Right forelimb (tissue), 1 donor: ENCODE data around the gene PPM1A.
"Not testable (repeated sequence)": the region's sequence is repeated elsewhere in the genome, so short reads cannot be mapped to it uniquely, and the experiment has no call there.

Experiments
- DNase-seq: peaks from one replicate; pipeline ENCODE4 v3.0.0-alpha.2; 2018

The PPM1A gene

DNA sequence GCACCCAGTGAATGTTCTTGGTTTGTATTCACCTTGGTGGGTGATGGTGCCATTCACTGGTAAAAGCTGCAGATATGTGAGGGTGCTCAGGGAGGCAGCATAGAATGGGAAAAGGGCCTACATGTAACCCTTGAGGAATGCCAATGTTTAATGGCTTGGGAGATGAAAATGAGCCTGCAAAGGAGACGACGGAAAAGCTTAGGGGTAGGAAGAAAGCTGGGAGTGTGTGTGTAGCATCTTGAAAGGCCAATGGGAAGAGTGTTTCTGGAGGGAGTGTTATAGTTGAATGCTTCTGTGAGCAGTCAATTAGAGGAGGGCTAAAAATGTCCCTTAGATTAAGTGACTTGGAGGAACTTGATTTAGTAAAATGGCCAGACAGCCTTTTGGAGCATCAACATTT is 24.9 kb downstream of the PPM1A start:
- DNase-seq: no peak

DNA sequence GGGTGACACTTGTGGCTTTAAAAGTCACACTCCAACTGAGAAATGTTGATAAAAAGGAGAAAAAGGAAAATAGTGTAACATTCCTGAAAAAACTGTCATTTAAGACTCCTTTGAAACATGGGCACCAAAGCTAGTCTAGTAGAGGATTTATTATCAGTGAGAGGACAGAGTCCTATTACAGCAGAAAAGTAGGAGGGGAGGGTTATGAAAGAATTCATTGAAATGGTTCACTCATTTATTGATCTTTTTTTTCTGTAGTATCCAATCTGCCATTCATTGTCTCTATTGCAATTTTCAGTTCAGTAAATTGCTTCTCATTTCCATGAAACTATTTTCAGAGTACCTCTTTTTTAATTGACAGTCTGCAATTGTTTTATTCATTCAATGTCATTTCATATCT is 25.4 kb downstream of the PPM1A start:
- no peak for DNase-seq

DNA sequence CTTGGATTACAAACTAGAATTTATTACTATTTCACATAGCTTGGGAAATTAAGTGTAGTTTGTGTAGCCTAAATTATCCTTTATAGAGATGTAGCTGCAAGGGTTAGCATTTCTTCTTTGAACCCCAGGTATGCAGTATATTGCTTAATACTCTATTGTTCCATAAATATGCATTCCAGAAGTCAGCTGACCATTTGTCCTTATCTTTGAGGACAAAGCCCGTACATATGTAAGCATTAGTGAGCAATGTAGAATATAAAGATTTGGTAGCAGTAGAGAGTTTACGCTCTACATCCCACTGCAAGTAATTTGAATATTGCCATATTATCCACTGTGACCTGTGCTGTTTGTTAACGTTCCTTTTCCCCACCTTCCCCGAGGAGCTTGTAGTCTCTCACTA is 26.9 kb downstream of the PPM1A start:
- DNase-seq: no peak

DNA sequence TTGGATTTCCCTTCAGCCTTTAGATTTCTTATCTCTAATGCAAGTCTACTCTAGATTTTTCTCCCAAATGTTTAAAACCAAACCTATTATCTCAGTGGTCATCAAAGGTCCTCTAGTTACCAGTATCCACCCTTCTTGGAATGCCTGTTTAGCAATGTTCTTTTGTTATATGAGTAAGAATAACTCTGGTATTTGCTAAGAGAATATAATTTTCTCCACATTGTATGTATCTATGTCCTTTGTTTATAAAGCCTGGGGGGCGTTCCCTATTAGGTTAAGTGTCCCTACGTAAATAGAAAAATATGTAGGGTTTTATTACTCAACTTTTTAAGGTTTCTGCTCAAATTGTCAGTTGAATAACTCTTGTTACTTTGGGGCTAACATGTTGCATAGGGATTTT is 27.3 kb downstream of the PPM1A start:
- no peak for DNase-seq

DNA sequence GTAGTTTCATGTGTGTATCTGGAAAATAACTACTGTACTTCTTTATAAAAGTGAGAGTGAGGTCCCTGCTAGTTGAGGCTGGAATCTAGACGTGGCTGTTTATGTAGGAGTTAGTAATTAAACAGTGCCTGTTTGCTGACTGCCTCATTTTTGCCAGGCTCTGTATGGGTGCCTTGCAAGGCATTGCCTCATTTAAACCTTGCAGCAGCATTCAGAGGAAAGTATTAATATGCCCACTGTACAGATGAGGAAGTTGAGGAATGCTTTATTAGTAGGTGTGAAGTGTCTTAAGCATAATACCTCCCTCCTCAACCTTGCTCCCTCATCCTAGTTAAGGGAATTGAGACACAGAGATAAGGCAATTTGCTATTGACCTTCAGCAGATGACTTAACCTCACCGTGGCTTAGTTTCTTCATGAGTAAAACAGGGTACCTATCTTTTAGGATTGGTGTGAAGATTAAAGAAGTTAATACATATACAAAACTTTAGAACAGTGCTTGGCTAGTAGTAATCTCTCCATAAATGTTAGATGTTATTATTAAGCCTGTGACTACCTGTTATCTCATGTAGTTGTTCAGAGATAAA is 28.7 kb downstream of the PPM1A start:
- DNase-seq: no peak

DNA sequence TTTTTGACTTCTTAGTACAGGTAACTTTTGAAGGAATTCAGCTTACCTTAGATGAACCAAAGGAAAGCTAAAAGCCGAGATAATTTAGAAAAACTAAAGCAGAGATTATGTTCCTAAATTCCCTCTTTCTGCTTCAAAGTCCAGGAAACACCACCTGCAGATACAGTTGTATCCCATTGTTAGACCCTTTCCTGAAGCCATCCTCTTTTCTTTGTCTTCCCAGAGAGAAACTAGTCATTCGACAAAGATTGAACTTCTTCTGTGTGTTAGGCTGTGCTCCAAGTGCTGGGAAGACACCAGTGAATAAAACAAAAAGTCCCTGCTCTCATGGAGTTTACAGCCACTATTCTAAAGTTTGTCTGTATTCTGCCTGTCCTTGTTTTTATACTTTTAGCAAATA is 29.3 kb downstream of the PPM1A start:
- DNase-seq: no peak

DNA sequence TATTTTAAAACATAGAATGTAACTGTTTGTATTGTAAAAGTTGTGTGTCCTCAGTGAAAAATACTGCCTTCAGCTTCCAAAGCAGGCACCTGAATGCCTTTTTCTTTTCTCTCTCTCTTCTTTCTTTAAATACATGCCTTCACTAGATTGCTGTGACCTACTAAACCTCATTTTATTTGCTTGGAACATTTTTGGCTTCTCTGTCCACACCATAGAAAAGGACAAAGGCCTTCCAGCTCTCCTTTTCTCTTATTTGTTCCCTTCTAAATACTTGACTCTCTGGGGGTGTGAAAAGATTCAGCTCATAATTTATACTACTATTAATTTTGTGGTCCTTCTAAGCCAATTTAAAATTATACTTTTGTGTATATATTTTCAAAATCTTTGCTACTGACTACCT is 38.4 kb downstream of the PPM1A start:
- no peak for DNase-seq

DNA sequence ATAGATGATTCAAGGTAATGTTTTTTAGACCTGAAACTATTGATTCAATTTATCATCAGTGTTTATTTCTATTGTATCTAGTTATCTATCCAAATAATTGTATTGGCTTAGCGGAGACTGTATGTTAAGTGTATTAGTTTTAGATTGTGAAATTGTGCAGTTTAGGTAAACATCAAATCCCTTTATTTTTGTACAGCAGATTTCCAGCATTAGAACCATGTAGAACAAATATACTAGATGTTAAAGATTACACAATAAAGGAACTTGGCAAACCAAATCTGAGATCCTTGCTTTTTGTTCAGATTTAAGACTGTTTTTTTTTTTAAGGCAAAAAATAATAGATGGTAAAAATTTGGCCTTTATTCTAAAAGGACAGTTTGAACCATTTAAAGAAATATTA is 39.3 kb downstream of the PPM1A start:
- no peak for DNase-seq

DNA sequence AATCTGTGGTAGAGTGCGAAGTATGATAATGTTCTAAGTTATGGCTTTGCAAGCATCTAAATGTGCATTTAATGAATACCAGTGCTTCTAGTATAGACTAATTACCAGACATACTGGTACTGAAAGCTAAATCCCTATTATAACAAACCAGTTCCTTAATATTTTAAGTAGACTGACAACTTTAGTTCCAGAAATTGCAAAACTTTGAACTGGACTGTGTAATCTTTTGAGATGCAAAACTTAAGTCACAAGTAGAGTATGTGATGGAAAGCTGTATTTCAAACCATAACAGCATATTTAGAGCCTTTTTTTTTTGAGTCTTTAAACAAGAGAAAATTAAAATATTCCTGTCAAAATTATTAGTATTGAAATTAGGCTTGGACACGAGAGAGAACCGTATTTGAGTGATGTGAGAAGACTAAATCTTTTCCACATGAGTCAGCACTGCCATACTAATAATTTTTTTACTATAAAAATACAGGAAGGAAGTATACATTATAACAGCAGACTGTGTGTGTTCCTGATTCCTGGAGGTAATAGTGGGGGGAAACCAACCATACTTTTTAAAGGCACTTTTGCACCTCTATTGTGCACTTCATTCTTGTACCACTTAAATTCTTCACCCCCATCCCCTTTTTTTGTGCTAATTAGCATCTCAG is 45.5 kb downstream of the PPM1A start:
- no peak for DNase-seq

DNA sequence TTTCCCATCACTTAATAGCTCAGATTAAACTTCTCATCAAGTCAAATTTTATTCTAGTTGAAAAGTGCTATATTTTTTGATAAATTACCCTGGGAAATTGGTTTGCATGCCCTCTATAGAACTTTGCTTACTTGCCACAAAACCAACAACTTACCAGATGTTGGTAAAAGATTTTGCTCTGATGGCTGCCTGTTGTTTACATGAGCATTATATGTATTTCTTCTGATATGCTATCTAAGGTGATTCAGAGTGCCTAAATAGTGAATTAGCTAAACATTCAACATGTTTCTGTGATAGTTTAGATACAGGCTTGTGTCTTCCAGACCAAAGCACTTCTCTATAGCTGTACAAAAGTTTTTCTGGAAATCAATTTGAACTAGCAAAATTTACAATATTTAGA is 51.0 kb downstream of the PPM1A start:
- DNase-seq: no peak

DNA sequence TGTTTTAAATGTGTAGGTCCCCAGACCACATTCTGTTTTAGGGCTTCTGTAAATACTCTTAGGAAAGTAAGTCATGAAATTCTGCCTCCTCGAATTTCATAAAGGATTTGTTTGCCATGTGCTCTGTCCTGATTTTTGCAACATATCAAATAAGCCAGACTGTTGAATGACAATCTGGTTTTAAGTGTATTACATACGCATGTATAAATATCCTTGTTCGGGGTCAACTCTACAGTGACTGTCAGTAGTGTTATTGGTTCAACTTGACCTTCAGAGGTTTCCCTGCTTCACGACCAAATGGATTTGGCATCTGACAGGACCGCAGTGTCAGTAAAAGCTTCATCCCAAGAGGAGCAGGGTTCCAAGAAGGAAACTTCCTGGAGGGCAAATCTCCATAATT is 52.7 kb downstream of the PPM1A start:
- no peak for DNase-seq

DNA sequence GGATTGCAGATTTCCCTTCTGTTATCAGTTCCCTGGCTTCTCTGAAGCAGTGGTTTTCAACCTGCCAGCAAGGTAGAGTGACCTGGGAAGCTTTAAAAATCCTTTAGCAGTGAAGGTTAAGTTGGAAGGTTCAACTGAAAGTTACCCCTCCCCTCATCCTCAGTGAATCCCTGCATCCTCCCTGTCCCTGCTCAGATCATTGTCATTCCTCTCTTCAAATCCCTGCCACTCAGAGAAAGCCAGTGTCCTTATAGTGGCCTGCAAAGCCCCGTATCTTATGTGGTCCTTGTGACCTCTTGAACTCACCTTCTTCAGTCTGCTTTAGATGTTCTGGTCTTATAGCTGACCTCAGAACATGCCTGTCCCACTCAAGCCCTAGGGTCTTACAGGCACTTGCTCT is 53.6 kb downstream of the PPM1A start:
- DNase-seq: no peak

DNA sequence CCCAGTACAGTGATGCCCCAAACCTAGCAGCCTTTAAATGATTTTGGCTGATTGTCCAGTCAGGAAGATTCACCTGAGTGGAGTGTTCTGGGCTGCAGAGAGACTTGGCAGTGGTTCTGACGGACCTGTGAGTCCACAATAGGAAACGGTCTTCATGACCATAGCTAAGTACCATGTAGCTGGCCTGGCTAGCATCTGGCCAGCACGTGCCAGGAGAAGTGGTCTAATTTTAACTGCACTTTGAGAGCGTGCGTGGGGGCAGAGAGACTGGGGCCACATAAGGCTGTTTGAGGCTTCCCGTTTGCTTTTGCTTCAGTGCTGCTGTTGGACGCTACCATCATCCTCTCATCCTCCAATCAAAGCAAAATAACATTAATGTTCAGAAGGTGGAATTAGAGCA is 54.7 kb downstream of the PPM1A start:
- no peak for DNase-seq

DNA sequence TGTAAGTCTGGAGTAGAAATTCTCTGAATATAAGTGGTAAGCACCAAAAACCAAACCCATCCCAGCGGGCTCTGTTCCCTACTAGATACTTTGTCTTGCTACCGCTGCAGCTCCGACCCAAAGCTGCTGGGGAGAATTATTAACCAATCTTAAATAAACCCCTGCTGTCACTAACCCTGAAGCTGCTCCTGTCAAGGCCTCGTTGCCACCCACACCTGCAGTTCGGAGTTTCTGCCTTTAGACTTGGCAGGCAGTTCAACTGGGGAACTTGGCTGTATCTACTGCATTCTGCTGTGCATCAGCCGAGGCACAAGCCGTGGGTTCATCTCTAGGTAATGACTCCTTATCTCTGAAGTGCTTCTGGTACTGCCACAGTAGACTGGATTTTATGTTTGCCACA is 55.5 kb downstream of the PPM1A start:
- DNase-seq: no peak

DNA sequence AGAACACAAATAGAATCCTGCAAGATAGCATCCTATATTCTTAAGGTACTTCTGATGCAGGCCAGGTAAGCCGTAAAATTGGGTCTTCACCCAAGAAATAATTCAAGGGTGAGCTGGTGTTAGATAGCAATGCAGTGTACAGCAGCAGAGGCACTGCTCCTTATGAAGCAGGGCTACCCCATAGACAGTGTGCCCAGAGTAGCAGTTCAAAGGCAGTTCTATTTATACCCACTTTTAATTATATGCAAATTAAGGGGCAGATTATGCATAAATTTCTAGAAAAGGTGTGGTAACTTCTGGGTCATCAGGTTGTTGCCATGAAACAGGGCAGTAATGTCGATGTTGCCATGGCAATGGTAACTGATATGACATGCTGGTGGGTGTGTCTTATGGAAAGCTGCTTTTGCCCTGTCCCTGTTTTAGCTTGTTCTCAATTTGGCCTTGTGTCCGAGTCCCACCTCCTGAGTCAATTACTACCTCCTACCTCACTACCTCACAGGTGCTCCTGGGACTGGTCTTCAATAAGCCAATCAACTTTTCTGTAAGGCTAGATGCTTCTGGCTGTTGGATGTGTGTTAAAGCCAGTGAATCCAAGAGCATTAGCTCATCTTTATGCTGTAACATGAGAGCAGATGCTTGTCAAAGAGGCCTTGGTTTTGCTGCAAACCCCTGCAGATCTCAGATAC is 61.0 kb downstream of the PPM1A start:
- DNase-seq: no peak

DNA sequence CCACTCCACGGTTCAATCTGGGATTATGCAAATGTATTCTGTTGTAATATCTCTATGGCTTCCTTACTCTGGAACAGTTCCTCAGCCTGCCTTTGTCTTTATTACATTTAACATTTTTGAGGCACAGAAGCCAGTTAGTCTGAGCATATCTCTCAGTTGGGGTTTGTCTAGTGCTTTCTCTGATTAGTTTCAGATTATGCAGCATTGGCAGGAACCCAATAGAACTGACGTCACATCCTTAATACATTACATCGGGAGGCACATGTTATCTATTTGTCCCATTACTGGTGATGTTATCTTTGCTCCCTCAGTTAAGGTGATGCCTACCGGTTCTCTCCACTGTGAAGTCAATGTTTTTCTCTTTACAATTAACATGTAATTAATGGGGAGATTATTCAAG is 62.4 kb downstream of the PPM1A start:
- DNase-seq: no peak

DNA sequence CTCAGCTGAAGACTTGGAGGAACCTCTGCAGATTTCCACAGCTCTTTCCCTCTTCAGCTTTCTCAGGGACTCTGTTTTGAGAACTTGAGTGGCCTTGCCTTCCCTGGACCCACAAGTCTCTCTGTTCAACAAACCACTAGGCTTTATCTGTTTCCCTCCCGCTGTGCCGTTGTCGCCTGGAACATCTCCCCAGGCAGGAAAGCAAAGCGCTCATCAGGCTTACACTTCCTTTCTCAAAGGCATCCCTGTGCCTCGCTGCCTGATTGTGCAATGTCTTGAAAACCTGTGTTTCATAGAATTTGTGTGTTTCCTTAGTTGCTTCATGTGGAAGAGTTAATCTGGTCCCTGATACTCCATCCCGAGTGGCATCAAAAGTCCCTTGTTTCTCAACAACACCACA is 64.1 kb downstream of the PPM1A start:
- no peak for DNase-seq

DNA sequence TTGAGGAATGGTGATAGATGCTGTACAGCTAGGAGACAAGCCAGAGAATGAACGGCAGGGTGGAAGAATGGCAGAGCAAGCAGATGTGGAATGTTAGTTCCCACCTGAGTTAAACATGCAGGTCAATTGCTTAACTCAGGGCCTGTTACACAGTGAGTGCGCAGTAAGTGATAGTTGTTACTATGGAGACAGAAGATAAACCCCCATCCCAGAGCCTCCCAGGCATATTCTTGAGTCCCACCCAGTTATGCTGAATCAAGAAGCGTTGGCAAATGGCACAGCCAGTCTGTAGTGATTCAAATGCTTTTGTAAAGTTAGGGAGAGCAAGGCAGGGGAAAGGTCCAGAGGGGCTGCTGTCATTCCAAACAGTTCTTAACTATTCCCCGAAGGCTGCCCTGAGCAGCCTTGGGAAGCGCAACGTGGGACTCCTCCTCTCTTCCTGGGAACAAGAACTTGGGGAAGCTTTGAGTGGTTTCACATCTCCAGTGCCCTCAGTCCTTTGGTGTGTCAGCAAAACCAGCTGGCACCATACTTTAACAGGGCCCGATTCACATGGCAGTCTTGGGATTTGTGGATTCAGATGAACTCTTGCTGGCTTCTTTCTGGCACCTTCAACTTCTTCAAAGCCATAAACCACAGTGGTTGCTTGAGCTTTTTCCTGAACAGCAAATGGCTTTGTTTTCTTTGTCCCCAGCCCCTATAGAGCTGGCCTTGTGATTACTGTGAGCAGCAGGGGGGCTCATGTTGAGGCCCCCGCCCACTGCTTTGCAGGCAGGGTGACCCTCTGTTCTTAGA is 66.4 kb downstream of the PPM1A start:
- no peak for DNase-seq

DNA sequence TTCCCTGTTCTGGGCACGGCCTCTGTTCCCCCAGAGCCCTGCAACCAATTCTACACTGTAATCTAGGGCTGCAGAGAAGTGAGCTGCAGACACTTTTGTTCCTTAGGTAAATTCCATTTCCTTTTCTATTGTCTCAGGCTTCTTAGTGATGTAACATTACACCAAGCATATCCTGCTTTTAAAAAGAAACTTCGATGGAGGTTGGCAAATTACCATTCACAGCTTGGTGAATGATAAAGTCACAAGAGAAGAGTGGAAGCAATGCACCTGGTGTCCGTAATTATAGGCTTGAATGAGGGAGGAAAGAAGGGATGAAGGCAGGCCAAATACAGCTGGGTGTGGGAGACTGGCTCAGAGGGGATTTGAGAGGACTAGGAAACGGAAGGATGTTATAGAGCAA is 68.6 kb downstream of the PPM1A start:
- DNase-seq: no peak

DNA sequence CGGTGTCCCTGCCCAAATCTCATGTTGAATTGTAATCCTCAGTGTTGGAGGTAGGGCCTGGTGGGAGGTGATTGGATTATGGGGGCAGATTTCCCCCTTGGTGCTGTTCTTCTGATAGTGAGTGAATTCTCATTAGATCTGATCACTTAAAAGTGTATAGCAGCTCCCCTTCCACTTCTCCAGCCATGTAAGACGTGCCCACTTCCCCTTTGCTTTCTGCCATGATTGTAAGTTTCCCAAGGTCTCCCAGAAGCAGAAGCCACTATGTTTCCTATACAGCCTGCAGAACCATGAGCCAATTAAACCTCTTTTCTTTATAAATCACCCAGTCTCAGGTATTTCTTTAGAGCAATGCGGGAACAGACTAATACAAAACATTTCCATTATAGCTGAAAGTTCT is 71.8 kb downstream of the PPM1A start:
- DNase-seq: not testable (repeated sequence)

DNA sequence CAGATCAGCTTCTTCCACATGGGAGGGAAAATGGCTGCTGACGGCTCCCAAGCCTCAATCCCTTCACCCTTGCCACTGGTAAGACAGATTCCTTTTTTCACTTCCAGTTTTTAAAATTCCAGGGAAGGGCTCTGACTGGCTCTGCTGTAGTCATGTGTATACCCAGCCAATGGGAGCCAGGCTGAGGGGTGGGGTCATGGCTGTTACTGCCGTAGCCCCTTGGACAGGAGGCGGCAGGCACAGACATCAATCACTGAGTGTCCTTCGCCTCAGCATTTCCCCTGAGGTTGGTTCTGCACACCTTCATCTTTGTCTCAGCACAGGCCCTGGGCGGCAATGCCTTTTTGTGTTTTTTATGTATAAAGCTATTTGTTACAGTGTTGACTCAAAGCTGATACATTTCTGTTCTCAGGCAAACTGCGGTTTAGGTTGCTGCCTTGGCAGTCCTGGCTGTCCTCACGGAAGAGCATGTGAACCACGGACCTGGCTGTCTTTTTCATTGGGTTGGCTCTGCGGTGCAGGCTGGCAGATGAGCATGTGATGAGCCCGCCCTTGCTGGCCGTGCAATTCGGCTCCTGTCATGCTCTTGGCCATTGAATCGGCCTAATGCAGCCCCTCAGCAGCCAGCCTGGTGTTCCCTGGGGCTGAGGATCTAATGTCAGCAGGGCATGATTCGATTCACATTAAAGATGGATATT is 74.3 kb downstream of the PPM1A start:
- no peak for DNase-seq

DNA sequence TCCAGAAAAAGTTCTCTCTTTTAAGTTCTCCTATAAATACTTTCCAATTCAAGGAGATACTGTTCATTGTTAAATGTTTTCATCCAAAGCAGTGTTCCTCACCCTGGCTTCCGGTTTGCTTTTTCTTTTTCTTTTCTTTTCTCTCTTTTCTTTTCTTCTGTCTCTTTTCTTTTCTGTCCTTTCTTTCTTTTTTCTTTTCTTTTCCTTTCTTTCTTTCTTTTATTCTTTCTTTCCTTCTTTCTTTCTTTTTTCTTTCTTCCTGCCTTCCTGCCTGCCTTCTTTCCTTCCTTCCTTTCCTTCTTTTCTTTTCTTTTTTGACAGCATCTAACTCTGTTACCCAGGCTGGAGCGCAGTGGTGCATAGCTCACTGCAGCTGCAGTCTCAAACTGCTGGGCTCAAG is 75.8 kb downstream of the PPM1A start:
- no peak for DNase-seq

DNA sequence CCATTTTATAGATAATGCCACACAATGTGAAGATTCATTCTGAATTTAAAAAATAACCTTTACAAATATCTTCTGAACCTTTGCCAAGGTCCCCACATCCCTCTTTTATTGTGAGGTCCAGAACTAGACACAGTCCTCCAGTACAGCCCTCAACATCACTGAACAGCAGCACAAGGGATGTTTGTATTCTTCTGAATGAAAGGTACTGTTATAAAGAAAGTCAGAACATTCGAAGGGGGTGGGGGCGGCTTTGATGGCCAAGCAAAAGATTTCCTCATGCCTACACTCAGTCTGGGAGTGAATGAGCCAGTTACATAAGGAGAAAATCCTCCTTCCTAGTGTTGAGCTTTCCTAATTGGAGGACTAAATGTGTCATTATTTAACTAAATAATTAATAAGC is 77.3 kb downstream of the PPM1A start:
- no peak for DNase-seq
